SU-DHL-6 (cell line): Measurements from ENCODE around the gene CFC1.
"Not testable (repeated sequence)": the region's sequence is repeated elsewhere in the genome, so short reads cannot be mapped to it uniquely, and the experiment has no call there.

Source experiments
- CTCF ChIP-seq: fragments of 200-600 bp; sonication (generic); IDR thresholded peaks from one replicate; pipeline ENCODE4 v1.5.1; 2017; ENCODE audit warnings: antibody characterized with exemption, mild to moderate bottlenecking, low read length, moderate library complexity; ENCODE audit not compliant: insufficient read depth, poor library complexity, severe bottlenecking
- EZH2phosphoT487 ChIP-seq: fragments of 200-600 bp; sonication (generic), shearing (Covaris generic); conservative IDR thresholded peaks from 2 replicates; pipeline ENCODE4 v1.6.1; 2018; ENCODE audit warnings: mild to moderate bottlenecking, antibody characterized with exemption, low read length, moderate library complexity, mixed read lengths

- not testable (repeated sequence) for TF ChIP-seq CTCF, EZH2phosphoT487
Observed at GRCh38 chr2:130597994-130598393, 1.4 kb downstream of the CFC1 start.
